DOHH2 (cell line): ENCODE results near the gene CREG2.

Source experiments
- H3F3A ChIP-seq: fragments of 200-600 bp; sonication (generic), shearing (Covaris generic); 2 replicates; pipeline ENCODE4 v1.6.0; 2016; ENCODE audit warnings: antibody characterized with exemption, mild to moderate bottlenecking; ENCODE audit not compliant: control insufficient read depth, insufficient read depth
- H3K27ac ChIP-seq: fragments of 200-600 bp; sonication (generic); 2 replicates; pipeline ENCODE4 v1.5.1; 2014; ENCODE audit warnings: low read depth, mild to moderate bottlenecking, low read length, moderate library complexity
- H3K27me3 ChIP-seq: fragments of 200-600 bp; sonication (generic); 2 replicates; pipeline ENCODE4 v1.6.1; 2014; ENCODE audit warnings: mild to moderate bottlenecking, low read length, mixed read lengths; ENCODE audit not compliant: control insufficient read depth
- H3K36me3 ChIP-seq: fragments of 200-600 bp; sonication (generic); 2 replicates; pipeline ENCODE4 v1.6.1; 2014; ENCODE audit warnings: mild to moderate bottlenecking, low read length, moderate library complexity, mixed read lengths; ENCODE audit not compliant: control insufficient read depth
- H3K4me1 ChIP-seq: fragments of 200-600 bp; sonication (generic); 2 replicates; pipeline ENCODE4 v1.6.1; 2014; ENCODE audit warnings: mild to moderate bottlenecking, low read length, mixed read lengths; ENCODE audit not compliant: control insufficient read depth
- H3K4me2 ChIP-seq: fragments of 200-600 bp; sonication (generic); 2 replicates; pipeline ENCODE4 v1.6.0; 2014; ENCODE audit warnings: mild to moderate bottlenecking, low read length, moderate library complexity
- H3K4me3 ChIP-seq: fragments of 200-600 bp; sonication (generic); 2 replicates; pipeline ENCODE4 v1.5.1; 2014; ENCODE audit warnings: mild to moderate bottlenecking, low read length, mixed read lengths
- H3K79me2 ChIP-seq: fragments of 200-600 bp; sonication (generic); 2 replicates; pipeline ENCODE4 v1.6.1; 2014; ENCODE audit warnings: mild to moderate bottlenecking, low read length, mixed read lengths; ENCODE audit not compliant: control insufficient read depth
- H3K9me2 ChIP-seq: fragments of 200-600 bp; sonication (generic); replicated peaks from 2 replicates; pipeline ENCODE4 v1.6.1; 2014; ENCODE audit warnings: mild to moderate bottlenecking, low read length, mixed read lengths; ENCODE audit not compliant: control insufficient read depth
- H3K9me3 ChIP-seq: fragments of 200-600 bp; sonication (generic); 2 replicates; pipeline ENCODE4 v1.6.1; 2014; ENCODE audit warnings: antibody characterized with exemption, low read length, mixed read lengths; ENCODE audit not compliant: control insufficient read depth, insufficient read depth
- H4K20me1 ChIP-seq: fragments of 200-600 bp; sonication (generic); 2 replicates; pipeline ENCODE4 v1.6.0; 2014; ENCODE audit warnings: low read depth, mild to moderate bottlenecking, antibody characterized with exemption, low read length, moderate library complexity; ENCODE audit not compliant: control insufficient read depth, insufficient read depth
- CTCF ChIP-seq: fragments of 200-600 bp; sonication (generic); IDR thresholded peaks from one replicate; pipeline ENCODE4 v1.5.1; 2014; ENCODE audit warnings: antibody characterized with exemption, mild to moderate bottlenecking, low read depth, low read length; ENCODE audit not compliant: poor library complexity, severe bottlenecking
- EZH2phosphoT487 ChIP-seq: fragments of 200-600 bp; sonication (generic); IDR thresholded peaks from 2 replicates; pipeline ENCODE4 v1.6.1; 2017; ENCODE audit warnings: borderline replicate concordance, mild to moderate bottlenecking, antibody characterized with exemption, low read length, moderate library complexity, mixed read lengths

CREG2 gene

DNA sequence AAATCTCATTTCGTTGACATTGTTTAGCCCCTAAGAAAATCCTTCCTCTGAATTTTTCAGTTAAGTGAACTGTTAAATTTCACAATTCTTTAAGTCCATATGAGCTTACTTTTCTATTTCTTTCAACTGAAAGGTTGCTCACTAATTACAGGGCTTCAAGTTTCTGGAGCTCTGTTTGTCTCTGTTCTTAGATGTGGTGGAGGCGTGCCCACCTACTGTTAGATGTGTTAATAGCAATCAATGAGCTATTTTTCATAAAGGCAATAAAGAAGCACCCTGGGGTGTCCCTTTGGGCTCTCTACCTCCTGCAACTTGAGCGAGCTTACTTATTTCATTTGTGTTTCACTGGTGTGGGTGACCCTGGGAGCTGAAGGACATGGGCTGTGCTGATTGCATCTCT lies 25.0 kb downstream of the CREG2 start:
- Histone ChIP-seq H3K4me1 (no peaks in the 10 kb centered on the region), H4K20me1 (no peaks in the 10 kb centered on the region), H3K9me2 (no peaks in the 10 kb centered on the region), H3K79me2 (no peaks in the 10 kb centered on the region), H3K27me3 (peaks cover 15% of the 10 kb centered on the region), H3K4me2 (no peak overlapping the region), H3K36me3 (no peaks in the 10 kb centered on the region), H3K9me3 (no peaks in the 10 kb centered on the region), H3F3A (no peaks in the 10 kb centered on the region), H3K27ac (no peak overlapping the region), H3K4me3 (no peak overlapping the region)
- TF ChIP-seq CTCF (no peak), EZH2phosphoT487 (no peak)

- no peaks in the 10 kb centered on the region for H3K79me2 ChIP-seq
- no peak overlapping the region for H3K4me2 ChIP-seq
- no peak for TF ChIP-seq CTCF
- TF ChIP-seq EZH2phosphoT487 = no peak
- no peaks in the 10 kb centered on the region for H4K20me1 ChIP-seq
- H3K27me3 ChIP-seq = peaks cover 15% of the 10 kb centered on the region
- H3K9me2 ChIP-seq = no peaks in the 10 kb centered on the region
- H3K36me3 ChIP-seq = no peaks in the 10 kb centered on the region
- H3K4me1 ChIP-seq = no peaks in the 10 kb centered on the region
- H3K9me3 ChIP-seq = no peaks in the 10 kb centered on the region
- H3F3A ChIP-seq = no peaks in the 10 kb centered on the region
- H3K4me3 ChIP-seq = no peak overlapping the region
- H3K27ac ChIP-seq = no peak overlapping the region
Observed at GRCh38 chr2:101361522-101361921, 25.8 kb downstream of the CREG2 start.

DNA sequence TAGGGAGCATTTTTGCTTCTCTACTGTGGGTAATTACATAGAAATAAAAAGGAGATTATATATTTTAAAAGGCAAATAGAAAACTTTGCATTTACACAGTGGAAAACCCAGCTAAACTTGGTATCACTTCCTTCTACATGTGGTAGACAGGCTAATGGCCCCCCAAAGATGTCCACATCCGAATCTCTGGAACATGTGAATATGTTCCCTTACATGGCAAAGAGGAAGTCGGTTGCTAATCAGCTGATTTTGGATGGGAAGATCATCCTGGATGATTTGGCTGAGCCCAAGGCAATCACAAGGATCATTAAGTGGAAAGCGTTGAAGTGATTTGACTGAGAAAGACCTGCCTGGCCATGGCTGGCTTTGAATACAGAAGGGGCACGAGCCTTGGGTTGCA lies 26.2 kb downstream of the CREG2 start:
- Histone ChIP-seq H3K4me3 (no peak overlapping the region), H3K27ac (no peak overlapping the region), H4K20me1 (no peaks in the 10 kb centered on the region), H3K9me3 (no peaks in the 10 kb centered on the region), H3K79me2 (no peaks in the 10 kb centered on the region), H3K4me1 (no peaks in the 10 kb centered on the region), H3K36me3 (no peaks in the 10 kb centered on the region), H3K9me2 (no peaks in the 10 kb centered on the region), H3K27me3 (peaks cover 15% of the 10 kb centered on the region), H3K4me2 (no peak overlapping the region), H3F3A (no peaks in the 10 kb centered on the region)
- TF ChIP-seq CTCF = no peak

DNA sequence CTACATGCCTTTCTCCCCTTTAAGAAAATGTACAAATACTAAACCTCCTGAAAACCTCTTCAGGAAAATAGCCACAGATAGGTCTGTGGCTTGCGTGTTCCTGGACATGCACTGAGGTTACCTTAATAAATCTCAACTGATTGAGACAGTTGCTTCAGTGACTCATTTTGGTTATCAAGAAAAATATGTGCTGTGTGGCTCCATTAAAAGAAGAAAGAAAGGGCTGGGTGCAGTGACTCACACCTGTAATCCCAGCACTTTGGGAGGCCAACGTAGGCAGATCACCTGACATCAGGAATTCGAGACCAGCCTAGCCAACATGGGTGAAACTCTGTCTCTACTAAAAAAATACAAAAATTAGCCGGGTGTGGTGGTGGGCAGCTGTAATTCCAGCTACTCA lies 27.1 kb downstream of the CREG2 start:
- no peaks in the 10 kb centered on the region for H3K36me3 ChIP-seq
- no peaks in the 10 kb centered on the region for H4K20me1 ChIP-seq
- H3K4me2 ChIP-seq = no peak overlapping the region
- peaks cover 15% of the 10 kb centered on the region for H3K27me3 ChIP-seq
- H3K9me3 ChIP-seq = no peaks in the 10 kb centered on the region
- no peak overlapping the region for H3K27ac ChIP-seq
- no peaks in the 10 kb centered on the region for H3F3A ChIP-seq
- H3K9me2 ChIP-seq = no peaks in the 10 kb centered on the region
- H3K4me3 ChIP-seq = no peak overlapping the region
- TF ChIP-seq EZH2phosphoT487 = no peak
- TF ChIP-seq CTCF = no peak
- H3K4me1 ChIP-seq = no peaks in the 10 kb centered on the region
- H3K79me2 ChIP-seq = no peaks in the 10 kb centered on the region
